ENCODE results near the gene SRI.

DNA sequence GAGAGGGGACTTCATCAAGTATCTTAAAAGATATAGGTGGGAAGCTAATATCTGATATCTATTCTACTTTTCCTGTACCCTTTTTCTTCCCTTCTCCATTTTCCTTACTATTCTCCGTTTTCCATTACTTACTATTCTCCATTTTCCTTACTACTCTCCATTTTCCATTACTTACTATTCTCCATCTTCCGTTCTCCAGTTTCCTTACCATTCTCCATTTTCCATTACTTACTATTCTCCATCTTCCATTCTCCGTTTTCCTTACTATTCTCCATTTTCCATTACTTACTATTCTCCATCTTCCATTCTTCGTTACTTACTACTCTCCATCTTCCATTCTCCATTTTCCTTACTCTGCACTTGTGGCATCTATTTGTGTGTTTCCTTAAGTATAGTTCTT is 47.6 kb upstream of the SRI start:
- TF ChIP-seq POLR2A (IDR thresholded peaks at IDR 0.05) (no peak), EP300 (IDR thresholded peaks at IDR 0.05) (no peak), POLR2AphosphoS5 (IDR thresholded peaks at IDR 0.05) (no peak)
- TF ChIP-seq, protein P1, sequence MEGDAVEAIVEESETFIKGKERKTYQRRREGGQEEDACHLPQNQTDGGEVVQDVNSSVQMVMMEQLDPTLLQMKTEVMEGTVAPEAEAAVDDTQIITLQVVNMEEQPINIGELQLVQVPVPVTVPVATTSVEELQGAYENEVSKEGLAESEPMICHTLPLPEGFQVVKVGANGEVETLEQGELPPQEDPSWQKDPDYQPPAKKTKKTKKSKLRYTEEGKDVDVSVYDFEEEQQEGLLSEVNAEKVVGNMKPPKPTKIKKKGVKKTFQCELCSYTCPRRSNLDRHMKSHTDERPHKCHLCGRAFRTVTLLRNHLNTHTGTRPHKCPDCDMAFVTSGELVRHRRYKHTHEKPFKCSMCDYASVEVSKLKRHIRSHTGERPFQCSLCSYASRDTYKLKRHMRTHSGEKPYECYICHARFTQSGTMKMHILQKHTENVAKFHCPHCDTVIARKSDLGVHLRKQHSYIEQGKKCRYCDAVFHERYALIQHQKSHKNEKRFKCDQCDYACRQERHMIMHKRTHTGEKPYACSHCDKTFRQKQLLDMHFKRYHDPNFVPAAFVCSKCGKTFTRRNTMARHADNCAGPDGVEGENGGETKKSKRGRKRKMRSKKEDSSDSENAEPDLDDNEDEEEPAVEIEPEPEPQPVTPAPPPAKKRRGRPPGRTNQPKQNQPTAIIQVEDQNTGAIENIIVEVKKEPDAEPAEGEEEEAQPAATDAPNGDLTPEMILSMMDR (IDR thresholded peaks at IDR 0.05), result no peak

Data from sigmoid colon (tissue), 4 donors.